Astrocyte of the cerebellum (primary cell): ENCODE data around the gene MAST3.

Source experiments
- DNase-seq: peaks from one replicate; pipeline ENCODE4 v3.0.0-alpha.2; 2011; ENCODE audit warnings: low read depth
- H3K4me3 ChIP-seq: 2 replicates; pipeline ENCODE4 v1.5.1; 2011; ENCODE audit warnings: mild to moderate bottlenecking, low read depth, low read length, moderate library complexity
- CTCF ChIP-seq: IDR thresholded peaks from 2 replicates; pipeline ENCODE4 v1.5.1; 2012; ENCODE audit warnings: low read length, low read depth, moderate library complexity, mild to moderate bottlenecking; ENCODE audit errors: missing control alignments
- in situ Hi-C: cut with HindIII; loops from 2 replicates; pipeline ENCODE4 v1.10.0; 2017; ENCODE audit warnings: low sequenced_read_pairs

Gene MAST3

GRCh38 chr19:18173054-18173571, 75.5 kb downstream of the MAST3 start:
- H3K4me3 ChIP-seq, result peak overlapping the region; percentile 47
- TF ChIP-seq CTCF, result no peak
- in situ Hi-C loops, result no loop called here
- no peak for DNase-seq

GRCh38 chr19:18173572-18174288, 76.2 kb downstream of the MAST3 start, which contains the start of gene IFI30:
IFI30 (plus strand) TSS chr19:18173813; CDS start chr19:18173842, 29 bp downstream.
- DNase-seq, result no peak
- in situ Hi-C loops, result no loop called here
- no peak for TF ChIP-seq CTCF
- H3K4me3 ChIP-seq, result peak within 1 kb of the TSS; percentile 47

- in situ Hi-C loops, result no loop called here
- TF ChIP-seq CTCF, result no peak
- no peak for DNase-seq
- no peak overlapping the region for H3K4me3 ChIP-seq
These were observed 77.4 kb downstream of the MAST3 start for GRCh38 chr19:18174983-18175382.

GRCh38 chr19:18176367-18177310, 79.1 kb downstream of the MAST3 start:
- no peak overlapping the region for H3K4me3 ChIP-seq
- no peak for TF ChIP-seq CTCF
- no peak for DNase-seq
- in situ Hi-C loops, result no loop called here

GRCh38 chr19:18179957-18180356, 82.4 kb downstream of the MAST3 start:
- H3K4me3 ChIP-seq, result no peak overlapping the region
- DNase-seq, result no peak
- no peak for TF ChIP-seq CTCF
- in situ Hi-C loops, result loop anchor here (5.0 to 10.0 kb wide), 2 partner anchors 75 to 82 kb away; no protein-coding TSS in a partner anchor

- no peak overlapping the region for H3K4me3 ChIP-seq
- DNase-seq, result no peak
- in situ Hi-C loops, result loop anchor here (5.0 to 10.0 kb wide), 2 partner anchors 79 kb away; no protein-coding TSS in a partner anchor
- TF ChIP-seq CTCF, result no peak
These were observed 86.0 kb downstream of the MAST3 start for GRCh38 chr19:18183529-18183928.
